ENCODE data around the gene MRPL54. TPM values are rescaled to one million over a fixed set of nuclear protein-coding genes. Genes with fewer than 3 reads are reported as not detected.

The MRPL54 gene
- total RNA-seq (2022; extraction: Qiagen RNA extraction): 62.7 to 78.3 TPM (median 63.6 TPM) in 5 replicates

GRCh38 chr19:3762501-3763459, at the start of gene MRPL54:
Gene MRPL54, plus strand, starts transcription at chr19:3762682. Its CDS starts 19 bp downstream, at chr19:3762701.

GRCh38 chr19:3761382-3762129, 926 bp upstream of the MRPL54 start, which contains the start of gene APBA3:
Gene APBA3, minus strand, starts transcription at chr19:3761692. Its CDS starts 1,428 bp downstream, at chr19:3760264.

GRCh38 chr19:3771906-3772455, 9.5 kb downstream of the MRPL54 start, which contains the start of gene RAX2:
Gene RAX2, minus strand, starts transcription at chr19:3772228. Its CDS starts 486 bp downstream, at chr19:3771742.

GRCh38 chr19:3785938-3786824, 23.7 kb downstream of the MRPL54 start, which contains the start of gene MATK:
Gene MATK, minus strand, starts transcription at chr19:3786381. Its CDS starts 1,246 bp downstream, at chr19:3785135.

Other genes with a start within 250 kb of the MRPL54 start
- gene TEKTIP1, start 223.5 kb upstream of the MRPL54 start, total RNA-seq (2022; extraction: Qiagen RNA extraction): 0.21 TPM in 1 of 5 replicates, not detected in the others
- 122 to 178 TPM (median 172 TPM) in 5 replicates for gene MFSD12, start 205.1 kb upstream of the MRPL54 start, total RNA-seq (2022; extraction: Qiagen RNA extraction)
- 44.7 to 72.4 TPM (median 69.9 TPM) in 5 replicates for gene HMG20B, start 189.7 kb upstream of the MRPL54 start, total RNA-seq (2022; extraction: Qiagen RNA extraction)
- 0.17 to 0.25 TPM (median 0.23 TPM) in 5 replicates for gene GIPC3, start 177.2 kb upstream of the MRPL54 start, total RNA-seq (2022; extraction: Qiagen RNA extraction)
- 0.50 to 1.1 TPM (median 0.96 TPM) in 5 replicates for gene TBXA2R, start 155.8 kb upstream of the MRPL54 start, total RNA-seq (2022; extraction: Qiagen RNA extraction)
- gene CACTIN, start 135.9 kb upstream of the MRPL54 start, total RNA-seq (2022; extraction: Qiagen RNA extraction): 13.1 to 19.8 TPM (median 19.3 TPM) in 5 replicates
- gene PIP5K1C, start 62.2 kb upstream of the MRPL54 start, total RNA-seq (2022; extraction: Qiagen RNA extraction): 9.7 to 13.8 TPM (median 12.6 TPM) in 5 replicates
- gene TJP3, start 54.3 kb upstream of the MRPL54 start, total RNA-seq (2022; extraction: Qiagen RNA extraction): 0.29 to 0.53 TPM (median 0.33 TPM) in 5 replicates
- gene APBA3, start 990 bp upstream of the MRPL54 start, total RNA-seq (2022; extraction: Qiagen RNA extraction): 10.3 to 15.0 TPM (median 13.6 TPM) in 5 replicates
- not detected in 5 replicates for gene RAX2, start 9.5 kb downstream of the MRPL54 start, total RNA-seq (2022; extraction: Qiagen RNA extraction)
- 1.3 to 1.9 TPM (median 1.4 TPM) in 5 replicates for gene MATK, start 23.7 kb downstream of the MRPL54 start, total RNA-seq (2022; extraction: Qiagen RNA extraction)
- gene ZFR2, start 106.4 kb downstream of the MRPL54 start, total RNA-seq (2022; extraction: Qiagen RNA extraction): 0.11 to 0.75 TPM (median 0.20 TPM) in 4 of 5 replicates, not detected in the other
- gene ATCAY, start 118.0 kb downstream of the MRPL54 start, total RNA-seq (2022; extraction: Qiagen RNA extraction): 0.07 to 0.21 TPM (median 0.13 TPM) in 5 replicates
- gene NMRK2, start 170.4 kb downstream of the MRPL54 start, total RNA-seq (2022; extraction: Qiagen RNA extraction): not detected in 5 replicates
- 46.5 to 53.2 TPM (median 49.7 TPM) in 5 replicates for gene DAPK3, start 208.4 kb downstream of the MRPL54 start, total RNA-seq (2022; extraction: Qiagen RNA extraction)
- 849 to 1,108 TPM (median 1,071 TPM) in 5 replicates for gene EEF2, start 222.8 kb downstream of the MRPL54 start, total RNA-seq (2022; extraction: Qiagen RNA extraction)
- gene PIAS4, start 245.1 kb downstream of the MRPL54 start, total RNA-seq (2022; extraction: Qiagen RNA extraction): 15.9 to 19.3 TPM (median 17.8 TPM) in 5 replicates

Measured in A549 treated with CORT108297 at 1 μM for 4 hours (cell line).